HFFc6 (cell line): ENCODE measurements around the gene TRMO. TPM values are rescaled to one million over a fixed set of nuclear protein-coding genes. Genes with fewer than 3 reads are reported as not detected.

Experiments
- DNase-seq: peaks from one replicate; pipeline ENCODE4 v3.0.0-alpha.2; 2018
- H3K27ac Mint-ChIP-seq: 2 replicates; pipeline ENCODE4 v1.8.0; 2020; ENCODE audit warnings: mild to moderate bottlenecking, mixed read lengths
- H3K27me3 Mint-ChIP-seq: 2 replicates; pipeline ENCODE4 v1.8.0; 2021; ENCODE audit warnings: mild to moderate bottlenecking, moderate library complexity, mixed read lengths; ENCODE audit not compliant: insufficient read depth
- H3K36me3 Mint-ChIP-seq: 2 replicates; pipeline ENCODE4 v1.8.0; 2021; ENCODE audit warnings: low read depth, mixed read lengths
- H3K4me1 Mint-ChIP-seq: 2 replicates; pipeline ENCODE4 v1.8.0; 2020; ENCODE audit warnings: low read depth, mixed read lengths
- H3K4me3 Mint-ChIP-seq: 2 replicates; pipeline ENCODE4 v1.8.0; 2020; ENCODE audit warnings: mild to moderate bottlenecking, moderate library complexity, mixed read lengths
- H3K9me3 Mint-ChIP-seq: 2 replicates; pipeline ENCODE4 v1.8.0; 2020; ENCODE audit warnings: mild to moderate bottlenecking, mixed read lengths
- total RNA-seq, 6 experiments: library from RNA; stranded (reverse); fragmentation: NEBNext Ultra II Directional; extraction: Animal tissue kit (Norgen Biotek cat#: 25700); gene quantifications; 2 replicates in 1 of 6; 3 replicates in 5 of 6; pipeline ENCODE4 v1.2.3, GENCODE V29; 2021
- TF ChIP-seq, protein P1 (sequence below): fragments of 200-600 bp; sonication (generic); IDR thresholded peaks from 2 replicates; pipeline ENCODE4 v1.5.0; 2021; ENCODE audit warnings: antibody characterized with exemption, mild to moderate bottlenecking

The TRMO gene
- total RNA-seq, 6 experiments from 2014 or later = 8.4 to 10.9 (median 9.6) TPM

DNA sequence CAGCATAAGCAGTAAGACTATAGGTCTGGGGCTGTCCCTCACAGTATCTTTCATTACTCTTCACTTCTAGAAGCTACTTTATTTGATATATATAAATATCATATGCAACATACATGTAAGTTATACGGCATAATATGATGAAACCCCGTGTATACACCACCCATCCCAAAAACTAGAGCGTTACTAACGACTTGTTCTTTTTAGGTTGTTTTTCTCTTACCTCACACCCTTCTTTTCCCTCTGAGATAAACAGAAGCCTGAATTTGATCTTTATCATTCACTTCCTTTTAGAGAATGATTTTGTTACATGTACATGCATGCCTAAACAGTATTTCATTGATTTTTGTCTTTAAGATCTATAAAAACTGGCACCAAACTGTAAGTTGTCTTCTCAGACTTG lies 3.7 kb downstream of the TRMO start:
- Mint-ChIP-seq H3K4me3 (no peak overlapping the region), H3K36me3 (peaks cover 15% of the 10 kb centered on the region), H3K27me3 (peaks cover 3% of the 10 kb centered on the region; the same call in 1 of the 2 replicates), H3K9me3 (no peaks in the 10 kb centered on the region), H3K4me1 (peaks cover 45% of the 10 kb centered on the region), H3K27ac (no peak overlapping the region; the same call in 1 of the 2 replicates)
- TF ChIP-seq, protein P1, sequence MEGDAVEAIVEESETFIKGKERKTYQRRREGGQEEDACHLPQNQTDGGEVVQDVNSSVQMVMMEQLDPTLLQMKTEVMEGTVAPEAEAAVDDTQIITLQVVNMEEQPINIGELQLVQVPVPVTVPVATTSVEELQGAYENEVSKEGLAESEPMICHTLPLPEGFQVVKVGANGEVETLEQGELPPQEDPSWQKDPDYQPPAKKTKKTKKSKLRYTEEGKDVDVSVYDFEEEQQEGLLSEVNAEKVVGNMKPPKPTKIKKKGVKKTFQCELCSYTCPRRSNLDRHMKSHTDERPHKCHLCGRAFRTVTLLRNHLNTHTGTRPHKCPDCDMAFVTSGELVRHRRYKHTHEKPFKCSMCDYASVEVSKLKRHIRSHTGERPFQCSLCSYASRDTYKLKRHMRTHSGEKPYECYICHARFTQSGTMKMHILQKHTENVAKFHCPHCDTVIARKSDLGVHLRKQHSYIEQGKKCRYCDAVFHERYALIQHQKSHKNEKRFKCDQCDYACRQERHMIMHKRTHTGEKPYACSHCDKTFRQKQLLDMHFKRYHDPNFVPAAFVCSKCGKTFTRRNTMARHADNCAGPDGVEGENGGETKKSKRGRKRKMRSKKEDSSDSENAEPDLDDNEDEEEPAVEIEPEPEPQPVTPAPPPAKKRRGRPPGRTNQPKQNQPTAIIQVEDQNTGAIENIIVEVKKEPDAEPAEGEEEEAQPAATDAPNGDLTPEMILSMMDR = no peak
- DNase-seq = no peak

GRCh38 chr9:97911970-97912369 lies 10.3 kb downstream of the TRMO start:
- TF ChIP-seq, protein P1 = no peak
- peaks cover 11% of the 10 kb centered on the region for H3K4me1 Mint-ChIP-seq
- no peaks in the 10 kb centered on the region for H3K9me3 Mint-ChIP-seq
- no peak overlapping the region for H3K27ac Mint-ChIP-seq
- H3K27me3 Mint-ChIP-seq = no peaks in the 10 kb centered on the region
- H3K36me3 Mint-ChIP-seq = peaks cover 21% of the 10 kb centered on the region
- no peak overlapping the region for H3K4me3 Mint-ChIP-seq
- DNase-seq = no peak

GRCh38 chr9:97911528-97911927 lies 10.8 kb downstream of the TRMO start:
- DNase-seq = no peak
- no peak overlapping the region for H3K27ac Mint-ChIP-seq
- no peak overlapping the region for H3K4me3 Mint-ChIP-seq
- no peaks in the 10 kb centered on the region for H3K9me3 Mint-ChIP-seq
- TF ChIP-seq, protein P1 = no peak
- no peaks in the 10 kb centered on the region for H3K27me3 Mint-ChIP-seq
- peaks cover 12% of the 10 kb centered on the region for H3K4me1 Mint-ChIP-seq
- peaks cover 21% of the 10 kb centered on the region for H3K36me3 Mint-ChIP-seq

DNA sequence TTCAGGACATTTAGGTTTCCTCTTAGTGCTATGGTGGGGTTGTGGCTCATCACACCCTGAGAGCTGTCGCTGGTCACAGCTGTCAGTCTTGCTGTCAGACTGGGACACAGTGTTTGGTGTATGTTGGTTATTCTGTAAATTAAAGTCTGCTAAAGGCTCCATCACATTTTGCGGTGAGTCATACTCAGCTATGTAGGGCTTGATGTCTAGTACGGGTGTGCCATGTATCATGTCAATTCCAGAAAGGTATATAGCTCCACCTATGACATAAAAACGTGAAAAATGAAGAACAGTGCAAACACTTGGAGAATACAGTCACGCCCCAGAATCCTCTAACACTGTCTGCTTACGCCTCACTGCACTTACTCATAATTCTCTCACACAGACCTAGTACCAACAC lies 11.9 kb downstream of the TRMO start:
- Mint-ChIP-seq H3K9me3 (no peaks in the 10 kb centered on the region), H3K36me3 (peaks cover 12% of the 10 kb centered on the region; the same call in 1 of the 2 replicates), H3K27ac (no peak overlapping the region), H3K27me3 (no peaks in the 10 kb centered on the region), H3K4me1 (peaks cover 11% of the 10 kb centered on the region), H3K4me3 (no peak overlapping the region)
- no peak for DNase-seq
- TF ChIP-seq, protein P1 = no peak

GRCh38 chr9:97908705-97909104 lies 13.6 kb downstream of the TRMO start:
- TF ChIP-seq, protein P1 = no peak
- peaks cover 11% of the 10 kb centered on the region for H3K4me1 Mint-ChIP-seq
- no peak overlapping the region for H3K27ac Mint-ChIP-seq
- DNase-seq = no peak
- H3K36me3 Mint-ChIP-seq = peaks cover 12% of the 10 kb centered on the region; the same call in 1 of the 2 replicates
- H3K27me3 Mint-ChIP-seq = no peaks in the 10 kb centered on the region
- no peak overlapping the region for H3K4me3 Mint-ChIP-seq
- no peaks in the 10 kb centered on the region for H3K9me3 Mint-ChIP-seq

DNA sequence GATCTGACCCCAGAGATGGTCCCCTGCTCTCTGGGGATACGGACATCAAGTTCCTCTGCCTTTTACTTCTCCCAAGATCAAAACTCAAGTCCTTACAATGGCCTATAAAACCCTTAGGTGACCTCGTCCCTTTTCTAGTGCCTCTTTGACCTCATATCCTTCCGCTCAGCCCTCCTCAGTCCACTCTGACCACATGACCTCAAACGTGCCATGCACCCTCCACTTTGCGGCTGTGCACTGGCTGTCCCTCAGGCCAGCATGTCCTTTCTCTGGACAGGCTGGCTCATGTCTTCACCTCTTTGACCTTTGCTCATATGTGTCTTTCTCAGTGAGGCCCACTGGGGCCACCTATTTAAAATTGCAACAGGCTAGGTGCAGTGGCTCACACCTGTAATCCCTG lies 14.7 kb downstream of the TRMO start:
- Mint-ChIP-seq H3K4me1 (peaks cover 21% of the 10 kb centered on the region), H3K36me3 (peaks cover 12% of the 10 kb centered on the region; the same call in 1 of the 2 replicates), H3K27me3 (no peaks in the 10 kb centered on the region), H3K9me3 (no peaks in the 10 kb centered on the region), H3K27ac (no peak overlapping the region), H3K4me3 (no peak overlapping the region)
- no peak for DNase-seq
- TF ChIP-seq, protein P1 = no peak
